GM12891 (cell line): Measurements from ENCODE around the gene LRMDA.

Experiments
- POLR2A ChIP-seq: IDR thresholded peaks from 2 replicates; pipeline ENCODE4 v1.6.1; 2011; ENCODE audit warnings: low read depth, low read length, control low read depth
- POLR2AphosphoS5 ChIP-seq: IDR thresholded peaks from 2 replicates; pipeline ENCODE4 v1.6.1; 2011; ENCODE audit warnings: low read depth, low read length, control low read depth
- TAF1 ChIP-seq: IDR thresholded peaks from 2 replicates; pipeline ENCODE4 v1.6.1; 2011; ENCODE audit warnings: low read depth, low read length, control low read depth

GRCh38 chr10:75778665-75779064 is 347.2 kb downstream of the LRMDA start:
- TF ChIP-seq POLR2AphosphoS5 (no peak), TAF1 (no peak), POLR2A (no peak)
